Measurements from ENCODE around the gene LRP1B.

LRP1B gene

DNA sequence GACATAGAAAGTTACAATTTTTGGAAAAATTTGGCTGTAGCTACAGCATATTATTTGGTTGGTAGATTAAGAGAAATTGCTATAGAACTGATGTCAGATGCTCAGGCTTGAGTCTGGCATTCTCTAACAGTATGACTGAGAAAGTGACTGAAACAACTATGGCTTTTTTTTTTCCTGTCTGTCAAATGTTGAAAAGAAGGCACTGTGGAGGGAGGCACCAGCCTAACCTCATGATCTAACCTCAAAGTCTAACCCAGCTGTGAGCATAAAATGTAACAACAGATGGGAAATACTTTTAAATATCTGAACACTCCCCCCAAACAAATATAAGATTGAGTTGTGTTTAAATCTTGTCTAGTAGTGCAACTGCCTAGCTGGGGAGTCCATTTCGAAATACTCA is 629.1 kb downstream of the LRP1B start:
- Histone ChIP-seq H4K20me1 (ENCODE audit: insufficient read depth, low read length) (no peaks in the 10 kb centered on the region), H3K9me3 (ENCODE audit: low read length) (no peaks in the 10 kb centered on the region), H3K4me2 (ENCODE audit: low read length) (no peak overlapping the region), H3K27ac (ENCODE audit: low read depth, low read length, poor library complexity, severe bottlenecking) (no peak overlapping the region), H3K27me3 (ENCODE audit: insufficient read depth, low read length) (no peaks in the 10 kb centered on the region), H3K4me3 (ENCODE audit: low read depth, low read length, poor library complexity, severe bottlenecking) (no peak overlapping the region), H3K79me2 (ENCODE audit: insufficient read depth, low read length) (no peaks in the 10 kb centered on the region), H2AFZ (ENCODE audit: low read length) (no peak overlapping the region), H3K36me3 (ENCODE audit: insufficient read depth, low read length) (no peaks in the 10 kb centered on the region), H3K9ac (ENCODE audit: low read length) (no peak overlapping the region), H3F3A (ENCODE audit: insufficient read depth, low read length) (no peaks in the 10 kb centered on the region), H3K4me1 (ENCODE audit: insufficient read depth, low read length, severe bottlenecking) (no peaks in the 10 kb centered on the region), H3K9me2 (ENCODE audit: low read depth, low read length) (no peaks in the 10 kb centered on the region)
- TF ChIP-seq EZH2 (IDR thresholded peaks at IDR 0.05; ENCODE audit: borderline replicate concordance, low read length) = no peak

GRCh38 chr2:141499123-141499522 is 631.7 kb downstream of the LRP1B start:
- Histone ChIP-seq H3K79me2 (ENCODE audit: insufficient read depth, low read length) (no peaks in the 10 kb centered on the region), H3K27me3 (ENCODE audit: insufficient read depth, low read length) (no peaks in the 10 kb centered on the region), H3K9me2 (ENCODE audit: low read depth, low read length) (no peaks in the 10 kb centered on the region), H3K27ac (ENCODE audit: low read depth, low read length, poor library complexity, severe bottlenecking) (no peak overlapping the region), H3K4me2 (ENCODE audit: low read length) (no peak overlapping the region), H3K4me1 (ENCODE audit: insufficient read depth, low read length, severe bottlenecking) (no peaks in the 10 kb centered on the region), H3K4me3 (ENCODE audit: low read depth, low read length, poor library complexity, severe bottlenecking) (no peak overlapping the region), H3K9ac (ENCODE audit: low read length) (no peak overlapping the region), H3K9me3 (ENCODE audit: low read length) (no peaks in the 10 kb centered on the region), H4K20me1 (ENCODE audit: insufficient read depth, low read length) (no peaks in the 10 kb centered on the region), H3K36me3 (ENCODE audit: insufficient read depth, low read length) (no peaks in the 10 kb centered on the region), H2AFZ (ENCODE audit: low read length) (no peak overlapping the region), H3F3A (ENCODE audit: insufficient read depth, low read length) (no peaks in the 10 kb centered on the region)
- TF ChIP-seq CTCF (IDR thresholded peaks at IDR 0.05; ENCODE audit: low read length) (no peak), EZH2 (IDR thresholded peaks at IDR 0.05; ENCODE audit: borderline replicate concordance, low read length) (no peak)

DNA sequence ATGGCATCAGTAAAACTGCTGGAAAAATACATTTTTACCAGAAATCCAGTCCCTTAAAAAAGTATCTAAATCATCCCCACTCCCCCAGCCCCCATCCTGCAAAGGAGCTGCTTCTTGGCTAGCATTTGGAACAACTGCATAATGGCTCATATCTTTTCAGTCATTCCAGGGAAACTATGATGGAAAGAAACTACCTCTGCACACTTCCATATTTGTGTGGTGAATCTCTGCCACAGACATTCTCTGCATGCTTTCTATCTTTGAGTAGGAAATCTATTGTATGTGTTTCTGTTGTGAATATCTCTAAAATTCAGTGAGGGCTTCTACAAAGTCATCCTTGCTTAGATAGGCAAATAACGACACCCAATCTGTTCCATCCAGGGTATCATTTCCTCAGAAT is 632.3 kb downstream of the LRP1B start:
- no peaks in the 10 kb centered on the region for H3F3A ChIP-seq (ENCODE audit: insufficient read depth, low read length)
- no peak overlapping the region for H3K4me3 ChIP-seq (ENCODE audit: low read depth, low read length, poor library complexity, severe bottlenecking)
- no peaks in the 10 kb centered on the region for H3K9me2 ChIP-seq (ENCODE audit: low read depth, low read length)
- no peaks in the 10 kb centered on the region for H3K36me3 ChIP-seq (ENCODE audit: insufficient read depth, low read length)
- H3K4me1 ChIP-seq (ENCODE audit: insufficient read depth, low read length, severe bottlenecking) = no peaks in the 10 kb centered on the region
- TF ChIP-seq EZH2 (IDR thresholded peaks at IDR 0.05; ENCODE audit: borderline replicate concordance, low read length) = no peak
- TF ChIP-seq CTCF (IDR thresholded peaks at IDR 0.05; ENCODE audit: low read length) = no peak
- no peaks in the 10 kb centered on the region for H3K27me3 ChIP-seq (ENCODE audit: insufficient read depth, low read length)
- no peaks in the 10 kb centered on the region for H4K20me1 ChIP-seq (ENCODE audit: insufficient read depth, low read length)
- H3K4me2 ChIP-seq (ENCODE audit: low read length) = no peak overlapping the region
- no peak overlapping the region for H3K9ac ChIP-seq (ENCODE audit: low read length)
- H3K9me3 ChIP-seq (ENCODE audit: low read length) = no peaks in the 10 kb centered on the region
- no peak overlapping the region for H3K27ac ChIP-seq (ENCODE audit: low read depth, low read length, poor library complexity, severe bottlenecking)
- no peaks in the 10 kb centered on the region for H3K79me2 ChIP-seq (ENCODE audit: insufficient read depth, low read length)
- H2AFZ ChIP-seq (ENCODE audit: low read length) = no peak overlapping the region

- Histone ChIP-seq H3K9me2 (ENCODE audit: low read depth, low read length) (no peaks in the 10 kb centered on the region), H3K9me3 (ENCODE audit: low read length) (no peaks in the 10 kb centered on the region), H3K79me2 (ENCODE audit: insufficient read depth, low read length) (no peaks in the 10 kb centered on the region), H3K9ac (ENCODE audit: low read length) (no peak overlapping the region), H3K27ac (ENCODE audit: low read depth, low read length, poor library complexity, severe bottlenecking) (no peak overlapping the region), H3K27me3 (ENCODE audit: insufficient read depth, low read length) (no peaks in the 10 kb centered on the region), H3K4me1 (ENCODE audit: insufficient read depth, low read length, severe bottlenecking) (no peaks in the 10 kb centered on the region), H2AFZ (ENCODE audit: low read length) (no peak overlapping the region), H3K36me3 (ENCODE audit: insufficient read depth, low read length) (no peaks in the 10 kb centered on the region), H3K4me2 (ENCODE audit: low read length) (no peak overlapping the region), H3F3A (ENCODE audit: insufficient read depth, low read length) (no peaks in the 10 kb centered on the region), H3K4me3 (ENCODE audit: low read depth, low read length, poor library complexity, severe bottlenecking) (no peak overlapping the region), H4K20me1 (ENCODE audit: insufficient read depth, low read length) (no peaks in the 10 kb centered on the region)
- no peak for TF ChIP-seq EZH2 (IDR thresholded peaks at IDR 0.05; ENCODE audit: borderline replicate concordance, low read length)
- TF ChIP-seq CTCF (IDR thresholded peaks at IDR 0.05; ENCODE audit: low read length) = no peak
Measured at GRCh38 chr2:141497272-141497671, 633.5 kb downstream of the LRP1B start.
